NCI-H2107 (cell line): ENCODE measurements around the gene KRT13.
A peak's percentile ranks its signal among the peaks of the same experiment; 100 is the strongest.
"Not testable (repeated sequence)": the region's sequence is repeated elsewhere in the genome, so short reads cannot be mapped to it uniquely, and the experiment has no call there.

Experiments used
- DNase-seq: peaks from one replicate; lab custom pipeline; 2025; lab: John Stamatoyannopoulos, UW

Gene KRT13

GRCh38 chr17:41505007-41505808 is at the start of gene KRT13:
TSS of gene KRT13 (minus strand) at chr17:41505612. CDS start at chr17:41505550, 62 bp downstream.
- DNase-seq: no peak

GRCh38 chr17:41553987-41554680 is 48.7 kb upstream of the KRT13 start:
- no peak for DNase-seq

- DNase-seq: no peak
Observed at GRCh38 chr17:41553176-41553575, 47.8 kb upstream of the KRT13 start.

- DNase-seq: no peak
Observed at GRCh38 chr17:41552455-41552854, 47.0 kb upstream of the KRT13 start.

GRCh38 chr17:41551365-41551764 is 46.0 kb upstream of the KRT13 start:
- no peak for DNase-seq

GRCh38 chr17:41549596-41550039 is 44.2 kb upstream of the KRT13 start:
- DNase-seq: no peak

- DNase-seq: peak; percentile 48
Observed at GRCh38 chr17:41548844-41549595, 43.6 kb upstream of the KRT13 start.

GRCh38 chr17:41547921-41548843 is 42.8 kb upstream of the KRT13 start:
- no peak for DNase-seq

- DNase-seq: no peak
Observed at GRCh38 chr17:41547378-41547841, 42.0 kb upstream of the KRT13 start.

- no peak for DNase-seq
Observed at GRCh38 chr17:41546819-41547218, 41.4 kb upstream of the KRT13 start.

- no peak for DNase-seq
Observed at GRCh38 chr17:41545829-41546410, 40.5 kb upstream of the KRT13 start.

GRCh38 chr17:41544935-41545334 is 39.5 kb upstream of the KRT13 start:
- no peak for DNase-seq

- no peak for DNase-seq
Observed at GRCh38 chr17:41544491-41544892, 39.1 kb upstream of the KRT13 start.

- DNase-seq: not testable (repeated sequence)
Observed at GRCh38 chr17:41542786-41543185, 37.4 kb upstream of the KRT13 start.

- no peak for DNase-seq
Observed at GRCh38 chr17:41542357-41542756, 36.9 kb upstream of the KRT13 start.

GRCh38 chr17:41540921-41541625 is 35.7 kb upstream of the KRT13 start:
- DNase-seq: no peak

- DNase-seq: no peak
Observed at GRCh38 chr17:41539979-41540701, 34.7 kb upstream of the KRT13 start.

- no peak for DNase-seq
Observed at GRCh38 chr17:41539071-41539492, 33.7 kb upstream of the KRT13 start.

- DNase-seq: no peak
Observed at GRCh38 chr17:41538565-41538991, 33.2 kb upstream of the KRT13 start.

- DNase-seq: no peak
Observed at GRCh38 chr17:41537990-41538389, 32.6 kb upstream of the KRT13 start.
